Neural progenitor cell (in vitro differentiated cells): Measurements from ENCODE around the gene CLEC11A.

Experiments used
- EZH2 ChIP-seq: fragments of 200-600 bp; sonication (generic); IDR thresholded peaks from 2 replicates; pipeline ENCODE4 v1.6.1; 2017; ENCODE audit warnings: antibody characterized with exemption, mild to moderate bottlenecking, moderate library complexity
- TF ChIP-seq, protein P1 (sequence below): fragments of 200-600 bp; sonication (generic); IDR thresholded peaks from 2 replicates; pipeline ENCODE4 v1.5.1; 2017; ENCODE audit warnings: antibody characterized with exemption, mild to moderate bottlenecking

DNA sequence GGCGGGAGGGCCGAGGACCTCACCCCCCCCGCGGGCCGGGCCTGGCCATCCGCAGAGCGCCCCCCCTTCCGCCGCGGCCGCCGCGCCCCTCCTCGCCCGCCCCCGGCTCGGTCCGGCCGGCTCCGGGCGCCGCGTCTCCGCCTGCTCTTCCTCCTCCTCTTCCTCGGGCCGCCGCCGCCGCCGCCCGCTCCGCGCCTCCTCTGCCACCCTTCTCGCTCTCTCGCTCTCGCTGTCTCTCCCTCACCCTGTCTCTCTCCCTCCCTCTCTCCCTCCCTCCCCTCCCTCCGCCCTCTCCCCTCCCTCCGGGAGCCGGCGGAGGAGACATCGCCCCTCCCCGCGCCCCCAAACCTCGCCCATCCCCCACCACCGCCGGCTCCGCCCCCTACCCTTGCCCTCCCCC lies 3.6 kb upstream of the CLEC11A start, which contains the start of gene SHANK1:
- TF ChIP-seq, protein P1, sequence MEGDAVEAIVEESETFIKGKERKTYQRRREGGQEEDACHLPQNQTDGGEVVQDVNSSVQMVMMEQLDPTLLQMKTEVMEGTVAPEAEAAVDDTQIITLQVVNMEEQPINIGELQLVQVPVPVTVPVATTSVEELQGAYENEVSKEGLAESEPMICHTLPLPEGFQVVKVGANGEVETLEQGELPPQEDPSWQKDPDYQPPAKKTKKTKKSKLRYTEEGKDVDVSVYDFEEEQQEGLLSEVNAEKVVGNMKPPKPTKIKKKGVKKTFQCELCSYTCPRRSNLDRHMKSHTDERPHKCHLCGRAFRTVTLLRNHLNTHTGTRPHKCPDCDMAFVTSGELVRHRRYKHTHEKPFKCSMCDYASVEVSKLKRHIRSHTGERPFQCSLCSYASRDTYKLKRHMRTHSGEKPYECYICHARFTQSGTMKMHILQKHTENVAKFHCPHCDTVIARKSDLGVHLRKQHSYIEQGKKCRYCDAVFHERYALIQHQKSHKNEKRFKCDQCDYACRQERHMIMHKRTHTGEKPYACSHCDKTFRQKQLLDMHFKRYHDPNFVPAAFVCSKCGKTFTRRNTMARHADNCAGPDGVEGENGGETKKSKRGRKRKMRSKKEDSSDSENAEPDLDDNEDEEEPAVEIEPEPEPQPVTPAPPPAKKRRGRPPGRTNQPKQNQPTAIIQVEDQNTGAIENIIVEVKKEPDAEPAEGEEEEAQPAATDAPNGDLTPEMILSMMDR, result no peak
- no peak for TF ChIP-seq EZH2
